Bronchial epithelial cell (primary cell): Measurements from ENCODE around the gene MAPT. TPM values are rescaled to one million over a fixed set of nuclear protein-coding genes. Genes with fewer than 3 reads are reported as not detected.

Experiments
- DNase-seq: peaks from one replicate; pipeline ENCODE4 v3.0.0-alpha.2; 2010; ENCODE audit warnings: low read depth
- FAIRE-seq: peaks from 2 replicates; lab custom pipeline; 2011; peaks lifted over from hg19 to GRCh38; lab: Jason Lieb, UNC
- H3K27me3 ChIP-seq: 2 replicates; pipeline ENCODE4 v1.5.1; 2011; ENCODE audit warnings: low read length; ENCODE audit not compliant: control insufficient read depth, insufficient read depth
- H3K36me3 ChIP-seq: 2 replicates; pipeline ENCODE4 v1.5.1; 2011; ENCODE audit warnings: low read length; ENCODE audit not compliant: control insufficient read depth, insufficient read depth
- H3K4me3 ChIP-seq: 2 replicates; pipeline ENCODE4 v1.5.1; 2011; ENCODE audit warnings: mild to moderate bottlenecking, low read depth, low read length, control low read depth
- total RNA-seq: library from RNA; depleted of rRNA; stranded (reverse); fragments of >200 nt; gene quantifications from 2 replicates; pipeline ENCODE4 v1.2.1, GENCODE V29; 2014
- TF ChIP-seq, protein P1 (sequence below): IDR thresholded peaks from 2 replicates; pipeline ENCODE4 v1.5.1; 2011; ENCODE audit warnings: mild to moderate bottlenecking, moderate library complexity, low read length, control low read depth, inconsistent platforms; ENCODE audit not compliant: insufficient read depth, severe bottlenecking

Gene MAPT
- total RNA-seq, 1 donor from 2014 or later: 0.26 TPM

DNA sequence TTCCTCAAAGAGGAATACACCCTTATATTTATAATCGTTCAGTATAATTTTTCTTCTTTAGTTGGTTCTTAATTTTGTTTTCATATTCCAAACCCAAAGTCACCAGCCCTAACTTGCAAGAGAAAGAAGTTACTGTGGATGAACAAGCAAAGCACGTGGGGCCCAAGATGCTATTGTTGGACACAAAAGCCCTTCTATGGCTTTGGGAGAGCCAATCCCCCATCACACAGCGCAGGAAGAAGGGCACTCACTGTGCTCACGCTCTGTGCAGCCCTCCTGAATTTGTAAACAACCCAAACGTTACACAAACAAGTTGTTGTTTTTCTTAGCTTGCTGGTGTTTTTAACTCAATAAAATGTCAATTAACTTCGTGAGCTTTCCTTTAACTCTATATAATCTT is 27.2 kb upstream of the MAPT start:
- Histone ChIP-seq H3K4me3 (no peak overlapping the region), H3K36me3 (no peaks in the 10 kb centered on the region), H3K27me3 (no peaks in the 10 kb centered on the region)
- DNase-seq: no peak
- FAIRE-seq: no peak
- TF ChIP-seq, protein P1, sequence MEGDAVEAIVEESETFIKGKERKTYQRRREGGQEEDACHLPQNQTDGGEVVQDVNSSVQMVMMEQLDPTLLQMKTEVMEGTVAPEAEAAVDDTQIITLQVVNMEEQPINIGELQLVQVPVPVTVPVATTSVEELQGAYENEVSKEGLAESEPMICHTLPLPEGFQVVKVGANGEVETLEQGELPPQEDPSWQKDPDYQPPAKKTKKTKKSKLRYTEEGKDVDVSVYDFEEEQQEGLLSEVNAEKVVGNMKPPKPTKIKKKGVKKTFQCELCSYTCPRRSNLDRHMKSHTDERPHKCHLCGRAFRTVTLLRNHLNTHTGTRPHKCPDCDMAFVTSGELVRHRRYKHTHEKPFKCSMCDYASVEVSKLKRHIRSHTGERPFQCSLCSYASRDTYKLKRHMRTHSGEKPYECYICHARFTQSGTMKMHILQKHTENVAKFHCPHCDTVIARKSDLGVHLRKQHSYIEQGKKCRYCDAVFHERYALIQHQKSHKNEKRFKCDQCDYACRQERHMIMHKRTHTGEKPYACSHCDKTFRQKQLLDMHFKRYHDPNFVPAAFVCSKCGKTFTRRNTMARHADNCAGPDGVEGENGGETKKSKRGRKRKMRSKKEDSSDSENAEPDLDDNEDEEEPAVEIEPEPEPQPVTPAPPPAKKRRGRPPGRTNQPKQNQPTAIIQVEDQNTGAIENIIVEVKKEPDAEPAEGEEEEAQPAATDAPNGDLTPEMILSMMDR: no peak

DNA sequence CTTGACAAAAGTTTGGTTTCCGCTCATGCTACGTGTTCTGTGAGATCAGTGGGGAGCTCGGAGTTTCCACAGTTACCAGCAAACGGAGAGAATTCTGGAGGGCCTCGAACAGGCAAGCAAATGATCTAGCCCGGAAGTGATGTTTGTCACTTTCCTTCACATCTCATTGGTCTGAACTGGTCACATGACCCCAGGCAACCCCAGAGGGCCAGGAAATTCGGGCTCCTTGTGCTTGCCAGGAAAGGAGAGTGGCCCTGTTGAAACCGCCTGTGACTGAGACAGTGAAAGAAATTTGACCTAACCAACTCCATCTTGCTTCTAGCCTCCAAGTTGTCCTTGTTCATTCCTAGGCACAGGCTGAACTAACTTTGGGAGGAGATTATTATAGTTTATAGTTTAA is 26.7 kb upstream of the MAPT start:
- TF ChIP-seq, protein P1: no peak
- H3K36me3 ChIP-seq: no peaks in the 10 kb centered on the region
- H3K4me3 ChIP-seq: no peak overlapping the region
- no peaks in the 10 kb centered on the region for H3K27me3 ChIP-seq
- no peak for DNase-seq
- peak; percentile 13 for FAIRE-seq

DNA sequence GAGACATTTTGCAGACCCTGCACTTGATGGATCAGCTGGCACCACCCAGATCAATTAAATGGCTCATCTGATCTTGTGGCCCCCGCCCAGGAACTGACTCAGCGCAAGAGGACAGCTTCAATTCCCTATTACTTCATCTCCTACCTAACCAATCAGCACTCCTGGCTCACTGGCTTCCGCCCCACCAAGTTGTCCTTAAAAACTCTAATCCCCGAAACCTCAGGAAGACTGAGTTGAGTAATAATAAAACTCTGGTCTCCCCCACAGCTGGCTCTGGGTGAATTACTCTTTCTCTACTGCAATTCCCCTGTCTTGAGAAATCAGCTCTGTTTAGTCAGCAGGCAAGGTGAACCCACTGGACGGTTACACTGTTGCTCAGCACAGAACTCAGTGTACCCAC is 26.1 kb upstream of the MAPT start:
- Histone ChIP-seq H3K36me3 (no peaks in the 10 kb centered on the region), H3K27me3 (no peaks in the 10 kb centered on the region), H3K4me3 (no peak overlapping the region)
- FAIRE-seq: peak; percentile 18
- TF ChIP-seq, protein P1: no peak
- peak; percentile 17 for DNase-seq

DNA sequence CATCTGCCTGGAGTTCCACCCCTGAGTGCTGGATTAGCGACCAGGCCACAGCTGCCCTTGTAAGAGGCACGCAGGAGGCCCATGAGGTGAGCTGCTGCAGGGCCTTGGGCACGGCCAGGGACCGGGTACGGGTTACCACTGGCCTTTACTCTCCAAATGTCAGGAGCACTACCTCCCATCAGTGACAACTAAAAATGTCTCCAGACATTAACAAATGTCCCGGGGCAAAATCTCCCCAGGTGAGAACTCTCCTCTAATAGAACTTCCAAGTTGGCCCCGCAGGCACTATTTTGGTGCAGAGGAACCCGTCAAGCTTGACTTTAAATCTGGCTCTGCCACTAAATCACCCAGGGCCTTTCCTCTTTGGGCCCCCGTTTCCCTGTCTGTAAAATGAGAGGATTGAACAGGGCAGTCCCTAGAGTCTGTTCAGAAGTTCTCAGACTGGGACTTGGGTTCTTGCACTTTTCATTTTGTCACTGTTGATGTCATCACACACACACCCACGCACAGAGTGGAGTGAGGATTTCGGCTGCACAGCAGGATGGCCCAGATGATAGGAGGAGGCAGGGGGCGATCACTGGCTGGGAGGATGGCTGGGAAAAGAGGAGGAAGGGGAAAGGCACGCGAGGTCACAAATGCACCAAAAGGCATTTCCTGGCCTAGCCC is 24.5 kb upstream of the MAPT start:
- DNase-seq (no peak), FAIRE-seq (no peak)
- H3K27me3 ChIP-seq: no peaks in the 10 kb centered on the region
- no peak overlapping the region for H3K4me3 ChIP-seq
- no peaks in the 10 kb centered on the region for H3K36me3 ChIP-seq
- TF ChIP-seq, protein P1: no peak

DNA sequence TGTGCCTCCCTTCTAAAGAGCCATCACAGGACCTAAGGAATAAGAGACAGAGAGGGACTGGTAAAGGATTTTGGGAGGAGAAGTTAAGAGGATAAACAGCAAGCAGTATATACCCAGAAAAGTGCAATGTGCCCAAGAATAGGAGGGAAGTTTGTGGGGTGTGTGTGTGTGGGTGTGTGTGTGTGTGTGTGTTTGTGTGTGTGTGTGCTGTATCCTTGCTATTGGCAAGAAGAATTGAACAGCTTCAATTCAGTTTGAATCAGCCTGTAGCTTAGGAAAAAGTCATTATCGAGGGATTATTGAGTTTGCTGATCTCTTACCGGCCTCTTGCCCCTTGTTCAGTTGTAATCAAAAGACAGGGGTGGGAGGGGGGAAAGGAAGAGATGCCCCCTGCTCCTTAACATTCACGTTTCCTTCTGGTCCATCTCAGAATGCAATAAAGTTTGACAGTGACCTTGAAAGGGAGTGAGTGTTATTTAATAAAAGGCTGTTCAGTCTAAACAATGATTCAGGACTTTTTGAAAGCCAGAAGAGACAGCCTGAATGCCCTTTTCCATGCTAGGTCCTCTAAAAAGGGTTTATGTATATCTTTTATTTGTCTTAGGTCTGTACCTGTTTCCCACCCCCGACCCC is 23.9 kb upstream of the MAPT start:
- Histone ChIP-seq H3K36me3 (no peaks in the 10 kb centered on the region), H3K27me3 (no peaks in the 10 kb centered on the region), H3K4me3 (no peak overlapping the region)
- TF ChIP-seq, protein P1: no peak
- no peak for DNase-seq
- FAIRE-seq: no peak
